ENCODE results near the gene ATXN7L1. TPM values are rescaled to one million over a fixed set of nuclear protein-coding genes. Genes with fewer than 3 reads are reported as not detected.

Gene ATXN7L1
- total and polyA plus RNA-seq, 8 donors = 2.3 to 9.3 (median 5.0) TPM

- DNase-seq (no peak), FAIRE-seq (no peak), ATAC-seq (no peak)
- Histone ChIP-seq H3K27me3 (no peaks in the 10 kb centered on the region), H3K4me1 (no peaks in the 10 kb centered on the region), H3K9me3 (no peaks in the 10 kb centered on the region), H3K36me3 (peaks cover 0 to 51% (median 20%) of the 10 kb centered on the region in 3 donors), H3K27ac (no peak overlapping the region), H3K4me3 (no peak overlapping the region)
- 84 to 91% methylated on average over 2 of the region's 2 CpGs for whole genome bisulfite sequencing, 2 donors
- TF ChIP-seq, protein P1, sequence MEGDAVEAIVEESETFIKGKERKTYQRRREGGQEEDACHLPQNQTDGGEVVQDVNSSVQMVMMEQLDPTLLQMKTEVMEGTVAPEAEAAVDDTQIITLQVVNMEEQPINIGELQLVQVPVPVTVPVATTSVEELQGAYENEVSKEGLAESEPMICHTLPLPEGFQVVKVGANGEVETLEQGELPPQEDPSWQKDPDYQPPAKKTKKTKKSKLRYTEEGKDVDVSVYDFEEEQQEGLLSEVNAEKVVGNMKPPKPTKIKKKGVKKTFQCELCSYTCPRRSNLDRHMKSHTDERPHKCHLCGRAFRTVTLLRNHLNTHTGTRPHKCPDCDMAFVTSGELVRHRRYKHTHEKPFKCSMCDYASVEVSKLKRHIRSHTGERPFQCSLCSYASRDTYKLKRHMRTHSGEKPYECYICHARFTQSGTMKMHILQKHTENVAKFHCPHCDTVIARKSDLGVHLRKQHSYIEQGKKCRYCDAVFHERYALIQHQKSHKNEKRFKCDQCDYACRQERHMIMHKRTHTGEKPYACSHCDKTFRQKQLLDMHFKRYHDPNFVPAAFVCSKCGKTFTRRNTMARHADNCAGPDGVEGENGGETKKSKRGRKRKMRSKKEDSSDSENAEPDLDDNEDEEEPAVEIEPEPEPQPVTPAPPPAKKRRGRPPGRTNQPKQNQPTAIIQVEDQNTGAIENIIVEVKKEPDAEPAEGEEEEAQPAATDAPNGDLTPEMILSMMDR (IDR thresholded peaks at IDR 0.05) = no peak
- intact Hi-C loops (cut with DNase I) = no loop called here
Measured at GRCh38 chr7:105567024-105567423, 309.4 kb downstream of the ATXN7L1 start.

DNA sequence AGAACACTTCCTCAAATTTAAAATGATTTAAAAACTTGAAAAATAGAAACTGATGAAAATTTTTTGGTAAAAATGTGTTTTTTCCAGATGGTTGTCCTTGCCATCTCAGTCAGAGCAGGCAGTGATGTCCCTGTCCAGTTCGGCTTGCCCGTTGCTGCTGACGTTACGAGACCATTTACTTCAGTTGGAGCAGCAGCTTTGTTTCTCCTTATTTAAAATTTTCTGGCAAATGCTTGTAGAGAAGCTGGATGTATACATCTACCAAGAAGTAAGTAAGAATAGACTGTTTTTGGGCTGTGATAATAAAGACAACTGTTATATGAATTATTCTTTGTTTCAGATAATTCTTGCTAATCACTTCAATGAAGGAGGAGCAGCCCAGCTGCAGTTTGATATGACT, 311.2 kb downstream of the ATXN7L1 start:
- no peak for FAIRE-seq
- intact Hi-C loops (cut with DNase I) = no loop called here

DNA sequence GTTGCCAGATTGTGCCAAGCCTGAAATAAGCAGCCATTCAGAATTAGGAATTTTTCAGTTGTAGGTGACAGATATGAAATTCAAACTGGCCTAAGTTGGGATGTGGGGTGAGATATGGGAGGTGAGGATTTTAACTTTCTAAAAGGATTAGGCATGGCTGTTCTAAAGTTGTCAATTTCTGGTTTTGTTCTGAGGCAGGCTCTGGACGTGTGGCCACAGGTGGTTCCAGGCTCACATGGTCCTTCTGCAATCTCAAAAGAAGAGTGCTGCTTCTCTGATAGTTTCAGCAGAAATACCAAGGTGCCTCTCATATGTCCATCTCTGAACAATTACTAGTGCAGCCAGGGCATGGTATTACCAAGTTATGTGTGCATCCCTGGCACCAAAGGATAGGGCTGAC, 316.5 kb downstream of the ATXN7L1 start:
- no peak for ATAC-seq
- no peak for FAIRE-seq
- TF ChIP-seq, protein P1 (IDR thresholded peaks at IDR 0.05) = no peak
- Histone ChIP-seq H3K4me3 (no peak overlapping the region), H3K27me3 (no peaks in the 10 kb centered on the region), H3K27ac (no peak overlapping the region), H3K9me3 (no peaks in the 10 kb centered on the region), H3K4me1 (no peaks in the 10 kb centered on the region), H3K36me3 (peaks cover 0 to 61% (median 11%) of the 10 kb centered on the region in 3 donors)
- DNase-seq = no peak
- 86 to 96% methylated on average over 1 of the region's 1 CpG for WGBS, 2 donors
- intact Hi-C loops (cut with DNase I) = no loop called here

More for the DNA sequence above, 311.2 kb downstream of the ATXN7L1 start:
- Histone ChIP-seq H3K4me1 (no peaks in the 10 kb centered on the region), H3K4me3 (no peak overlapping the region), H3K9me3 (no peaks in the 10 kb centered on the region), H3K36me3 (peaks cover 0 to 67% (median 20%) of the 10 kb centered on the region in 3 donors), H3K27ac (no peak overlapping the region), H3K27me3 (no peaks in the 10 kb centered on the region)
- DNase-seq (no peak), ATAC-seq (no peak)
- TF ChIP-seq, protein P1 (IDR thresholded peaks at IDR 0.05) = no peak
- WGBS, 2 donors = 96 to 100% methylated on average over 4 of the region's 4 CpGs

Other genes with a start within 250 kb of the ATXN7L1 start
- gene CDHR3, start 86.7 kb upstream of the ATXN7L1 start, total RNA-seq = 1 to 10 TPM in 5 of 6 donors, under 1 TPM in 1; 0.86 to 3.3 (median 1.9) TPM
- 1 to 10 TPM; 1.6 to 3.7 TPM for gene CDHR3, start 86.7 kb upstream of the ATXN7L1 start, polyA plus RNA-seq
- gene SYPL1, start 235.7 kb upstream of the ATXN7L1 start, total RNA-seq = 10 to 100 TPM; 23.4 to 44.7 (median 33.5) TPM
- gene SYPL1, start 235.7 kb upstream of the ATXN7L1 start, polyA plus RNA-seq = 10 to 100 TPM; 16.4 to 38.6 TPM